Liver (tissue), 4 donors: ENCODE results near the gene REG3G. TPM values are rescaled to one million over a fixed set of nuclear protein-coding genes. Genes with fewer than 3 reads are reported as not detected.

ENCODE experiments used
- polyA plus RNA-seq, 2 donors: library from polyadenylated mRNA; stranded (reverse) in 1 of 2; unstranded in 1 of 2; fragments of 200-250 nt in 1 of 2; fragments of >200 nt in 1 of 2; fragmentation: Nextera tagmentation in 1 of 2; extraction: Ambion mirVana in 1 of 2; gene quantifications; one replicate each; pipeline versions ENCODE4 v1.2.1 to v1.2.3, GENCODE V29; 2013 to 2015
- total RNA-seq, 2 donors: library from RNA; depleted of rRNA; stranded (reverse); fragments of >200 nt; gene quantifications; one replicate each; pipeline ENCODE4 v1.2.3, GENCODE V29; 2014
- donor health status: healthy.
- donor health status: healthy.
- donor health status: healthy.

REG3G gene
- total and polyA plus RNA-seq, 4 donors: 0.28 TPM; not detected in 3

Other genes with a start within 250 kb of the REG3G start
- not detected for gene REG1B, start 62.3 kb downstream of the REG3G start, total RNA-seq
- gene REG1B, start 62.3 kb downstream of the REG3G start, polyA plus RNA-seq: under 1 TPM in 1 of 2 donors, not detected in 1; 0.18 TPM
- gene REG1A, start 94.8 kb downstream of the REG3G start, total RNA-seq: under 1 TPM in 1 of 2 donors, not detected in 1; 0.33 TPM
- under 1 TPM in 1 of 2 donors, not detected in 1; 0.98 TPM for gene REG1A, start 94.8 kb downstream of the REG3G start, polyA plus RNA-seq
- not detected for gene REG3A, start 134.1 kb downstream of the REG3G start, total RNA-seq
- gene REG3A, start 134.1 kb downstream of the REG3G start, polyA plus RNA-seq: under 1 TPM in 1 of 2 donors, not detected in 1; 0.15 TPM